ENCODE measurements around the gene PSTPIP1. TPM values are rescaled to one million over a fixed set of nuclear protein-coding genes. Genes with fewer than 3 reads are reported as not detected.

The PSTPIP1 gene
- total RNA-seq, 1 donor from 2014 or later = 12.4 TPM

- no peak for TF ChIP-seq CTCF (IDR thresholded peaks at IDR 0.05; ENCODE audit: partially characterized antibody, unreplicated experiment)
- no peak for DNase-seq
- H3K27ac Mint-ChIP-seq (ENCODE audit: unreplicated experiment) = peak overlapping the region; percentile 84
- H3K9me3 Mint-ChIP-seq (ENCODE audit: unreplicated experiment) = peaks cover 7% of the 10 kb centered on the region
- H3K36me3 Mint-ChIP-seq (ENCODE audit: unreplicated experiment) = no peaks in the 10 kb centered on the region
- peak overlapping the region; percentile 18 for H3K4me3 Mint-ChIP-seq (ENCODE audit: unreplicated experiment)
- peaks cover 20% of the 10 kb centered on the region for H3K4me1 Mint-ChIP-seq (ENCODE audit: low read depth, unreplicated experiment)
- H3K27me3 Mint-ChIP-seq (ENCODE audit: unreplicated experiment) = peaks cover 9% of the 10 kb centered on the region
Measured at GRCh38 chr15:77021803-77022381, 27.0 kb downstream of the PSTPIP1 start.

GRCh38 chr15:77022646-77023575, 28.0 kb downstream of the PSTPIP1 start:
- H3K4me1 Mint-ChIP-seq (ENCODE audit: low read depth, unreplicated experiment) = peaks cover 25% of the 10 kb centered on the region
- no peak overlapping the region for H3K4me3 Mint-ChIP-seq (ENCODE audit: unreplicated experiment)
- no peaks in the 10 kb centered on the region for H3K36me3 Mint-ChIP-seq (ENCODE audit: unreplicated experiment)
- H3K27me3 Mint-ChIP-seq (ENCODE audit: unreplicated experiment) = peaks cover 10% of the 10 kb centered on the region
- H3K27ac Mint-ChIP-seq (ENCODE audit: unreplicated experiment) = no peak overlapping the region
- TF ChIP-seq CTCF (IDR thresholded peaks at IDR 0.05; ENCODE audit: partially characterized antibody, unreplicated experiment) = no peak
- DNase-seq = no peak
- peaks cover 11% of the 10 kb centered on the region for H3K9me3 Mint-ChIP-seq (ENCODE audit: unreplicated experiment)

- peak overlapping the region; percentile 12 for H3K27ac Mint-ChIP-seq (ENCODE audit: unreplicated experiment)
- H3K36me3 Mint-ChIP-seq (ENCODE audit: unreplicated experiment) = no peaks in the 10 kb centered on the region
- H3K4me1 Mint-ChIP-seq (ENCODE audit: low read depth, unreplicated experiment) = peaks cover 25% of the 10 kb centered on the region
- no peak overlapping the region for H3K4me3 Mint-ChIP-seq (ENCODE audit: unreplicated experiment)
- peaks cover 11% of the 10 kb centered on the region for H3K27me3 Mint-ChIP-seq (ENCODE audit: unreplicated experiment)
- H3K9me3 Mint-ChIP-seq (ENCODE audit: unreplicated experiment) = peaks cover 12% of the 10 kb centered on the region
- TF ChIP-seq CTCF (IDR thresholded peaks at IDR 0.05; ENCODE audit: partially characterized antibody, unreplicated experiment) = no peak
- no peak for DNase-seq
Measured at GRCh38 chr15:77023576-77024272, 28.8 kb downstream of the PSTPIP1 start.

- H3K4me1 Mint-ChIP-seq (ENCODE audit: low read depth, unreplicated experiment) = peaks cover 25% of the 10 kb centered on the region
- peak; percentile 97 for TF ChIP-seq CTCF (IDR thresholded peaks at IDR 0.05; ENCODE audit: partially characterized antibody, unreplicated experiment)
Measured at GRCh38 chr15:77024273-77025082, 29.6 kb downstream of the PSTPIP1 start.

More at GRCh38 chr15:77024273-77025082, 29.6 kb downstream of the PSTPIP1 start:
- Mint-ChIP-seq H3K27ac (ENCODE audit: unreplicated experiment) (no peak overlapping the region), H3K4me3 (ENCODE audit: unreplicated experiment) (no peak overlapping the region), H3K36me3 (ENCODE audit: unreplicated experiment) (no peaks in the 10 kb centered on the region), H3K9me3 (ENCODE audit: unreplicated experiment) (peaks cover 13% of the 10 kb centered on the region), H3K27me3 (ENCODE audit: unreplicated experiment) (peaks cover 17% of the 10 kb centered on the region)
- DNase-seq = peak; percentile 91
